Natural killer cell (primary cell): Measurements from ENCODE around the gene CHRNA1. TPM values are rescaled to one million over a fixed set of nuclear protein-coding genes. Genes with fewer than 3 reads are reported as not detected.

ENCODE experiments used
- ATAC-seq, 3 donors: fragments of 150-1000 bp in 2 of 3; fragments of 200-7000 bp in 1 of 3; cut with Tn5 transposase; 1 replicate in 1 of 3; 2 replicates in 2 of 3; pipeline ENCODE4 v1.10.0; 2021; ENCODE audit warnings: mild to moderate bottlenecking in 2 of 3, moderate library complexity in 2 of 3
- DNase-seq, 2 donors: peaks; one replicate each; pipeline versions ENCODE4 v3.0.0 to v3.0.0-alpha.2; 2013 to 2021; ENCODE audit warnings: mixed read lengths in 1 of 2
- H3K27ac ChIP-seq: one replicate; pipeline ENCODE4 v1.5.1; 2013; ENCODE audit warnings: mild to moderate bottlenecking, low read length
- H3K27me3 ChIP-seq: one replicate; pipeline ENCODE4 v1.6.1; 2013; ENCODE audit warnings: low read length; ENCODE audit not compliant: control insufficient read depth, insufficient read depth
- H3K36me3 ChIP-seq: one replicate; pipeline ENCODE4 v1.6.1; 2013; ENCODE audit warnings: low read length; ENCODE audit not compliant: control insufficient read depth, insufficient read depth
- H3K4me1 ChIP-seq: one replicate; pipeline ENCODE4 v1.6.1; 2013; ENCODE audit warnings: low read length; ENCODE audit not compliant: control insufficient read depth, insufficient read depth
- H3K4me3 ChIP-seq: one replicate; pipeline ENCODE4 v1.5.1; 2013; ENCODE audit warnings: low read length
- H3K9me3 ChIP-seq: one replicate; pipeline ENCODE4 v1.6.1; 2013; ENCODE audit warnings: low read length; ENCODE audit not compliant: control insufficient read depth, insufficient read depth
- H3K27ac Mint-ChIP-seq, 2 donors: one replicate each; pipeline ENCODE4 v1.8.0; 2022; ENCODE audit warnings: mild to moderate bottlenecking in 2 of 2, mixed read lengths in 2 of 2, moderate library complexity in 1 of 2
- H3K27me3 Mint-ChIP-seq, 2 donors: one replicate each; pipeline ENCODE4 v1.8.0; 2022; ENCODE audit warnings: low read depth in 2 of 2, mixed read lengths in 2 of 2
- H3K36me3 Mint-ChIP-seq: one replicate; pipeline ENCODE4 v1.8.0; 2022; ENCODE audit warnings: mixed read lengths
- H3K4me1 Mint-ChIP-seq, 2 donors: one replicate each; pipeline ENCODE4 v1.8.0; 2022; ENCODE audit warnings: mixed read lengths in 2 of 2
- H3K4me3 Mint-ChIP-seq: one replicate; pipeline ENCODE4 v1.8.0; 2022; ENCODE audit warnings: mild to moderate bottlenecking, moderate library complexity, mixed read lengths
- H3K9me3 Mint-ChIP-seq, 2 donors: one replicate each; pipeline ENCODE4 v1.8.0; 2022; ENCODE audit warnings: mixed read lengths in 2 of 2
- WGBS: methylation state at CpG from one replicate; pipeline ENCODE4 v1.1.7; 2013; ENCODE audit warnings: missing lambda C conversion rate; ENCODE audit not compliant: insufficient coverage; 5-methylcytosine and 5-hydroxymethylcytosine counted together
- intact Hi-C: fragments of 100-400 bp; cut with micrococcal nuclease; formaldehyde crosslinking; loops from one replicate; pipeline ENCODE4 v1.14.2; 2022
- total RNA-seq, 4 donors: library from RNA; stranded (reverse); fragments of 120-200 nt in 1 of 4; gene quantifications; one replicate each; pipeline versions ENCODE4 v1.2.3 to v1.2.4, GENCODE V29; 2013 to 2022
- TF ChIP-seq, protein P1 (sequence below): fragments of 200-600 bp; IDR thresholded peaks from one replicate; pipeline ENCODE4 v1.8.0; 2022; ENCODE audit warnings: antibody characterized with exemption

The CHRNA1 gene
- total RNA-seq, 3 donors from 2014 or later (not counting 1 experiment from before 2014, with no cell fraction given): 0.23 TPM; not detected in 2

GRCh38 chr2:174781996-174782395 is 17.7 kb upstream of the CHRNA1 start:
- Mint-ChIP-seq H3K36me3 (no peaks in the 10 kb centered on the region), H3K4me1 (peaks cover 13 to 22% of the 10 kb centered on the region in 2 donors), H3K9me3 (no peaks in the 10 kb centered on the region), H3K27me3 (no peaks in the 10 kb centered on the region), H3K27ac (no peak overlapping the region), H3K4me3 (no peak overlapping the region)
- 94% methylated on average over 2 of the region's 11 CpGs for WGBS
- DNase-seq (no peak), ATAC-seq (no peak)
- Histone ChIP-seq H3K27ac (no peak overlapping the region), H3K4me1 (peaks cover 26% of the 10 kb centered on the region), H3K27me3 (no peaks in the 10 kb centered on the region), H3K36me3 (no peaks in the 10 kb centered on the region), H3K4me3 (no peak overlapping the region), H3K9me3 (no peaks in the 10 kb centered on the region)
- intact Hi-C loops: no loop called here
- TF ChIP-seq, protein P1, sequence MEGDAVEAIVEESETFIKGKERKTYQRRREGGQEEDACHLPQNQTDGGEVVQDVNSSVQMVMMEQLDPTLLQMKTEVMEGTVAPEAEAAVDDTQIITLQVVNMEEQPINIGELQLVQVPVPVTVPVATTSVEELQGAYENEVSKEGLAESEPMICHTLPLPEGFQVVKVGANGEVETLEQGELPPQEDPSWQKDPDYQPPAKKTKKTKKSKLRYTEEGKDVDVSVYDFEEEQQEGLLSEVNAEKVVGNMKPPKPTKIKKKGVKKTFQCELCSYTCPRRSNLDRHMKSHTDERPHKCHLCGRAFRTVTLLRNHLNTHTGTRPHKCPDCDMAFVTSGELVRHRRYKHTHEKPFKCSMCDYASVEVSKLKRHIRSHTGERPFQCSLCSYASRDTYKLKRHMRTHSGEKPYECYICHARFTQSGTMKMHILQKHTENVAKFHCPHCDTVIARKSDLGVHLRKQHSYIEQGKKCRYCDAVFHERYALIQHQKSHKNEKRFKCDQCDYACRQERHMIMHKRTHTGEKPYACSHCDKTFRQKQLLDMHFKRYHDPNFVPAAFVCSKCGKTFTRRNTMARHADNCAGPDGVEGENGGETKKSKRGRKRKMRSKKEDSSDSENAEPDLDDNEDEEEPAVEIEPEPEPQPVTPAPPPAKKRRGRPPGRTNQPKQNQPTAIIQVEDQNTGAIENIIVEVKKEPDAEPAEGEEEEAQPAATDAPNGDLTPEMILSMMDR: no peak

DNA sequence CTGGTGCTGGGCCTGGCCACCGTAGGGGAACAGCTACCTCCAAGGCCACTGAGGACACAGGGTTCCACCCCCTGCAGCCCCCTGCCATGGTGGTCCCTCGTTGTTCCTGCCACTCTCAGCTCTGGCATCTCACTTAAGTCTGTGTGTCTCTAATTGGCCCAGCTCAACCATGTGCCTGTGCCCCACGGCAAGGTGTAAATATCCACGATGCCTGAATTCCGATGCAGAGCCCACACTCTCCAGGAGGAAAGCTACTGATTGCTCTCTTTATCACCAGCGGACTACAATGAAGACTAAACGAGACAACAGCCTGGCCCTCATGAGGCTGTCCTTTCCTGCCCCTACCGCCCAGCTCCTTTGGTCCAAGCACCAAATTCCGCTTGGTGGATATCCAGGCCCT is 17.0 kb upstream of the CHRNA1 start:
- Mint-ChIP-seq H3K27ac (no peak overlapping the region), H3K4me1 (peaks cover 13 to 22% of the 10 kb centered on the region in 2 donors), H3K9me3 (no peaks in the 10 kb centered on the region), H3K27me3 (no peaks in the 10 kb centered on the region), H3K4me3 (no peak overlapping the region), H3K36me3 (no peaks in the 10 kb centered on the region)
- no peaks in the 10 kb centered on the region for H3K36me3 ChIP-seq
- peaks cover 26% of the 10 kb centered on the region for H3K4me1 ChIP-seq
- 93% methylated on average over 9 of the region's 9 CpGs for WGBS
- H3K27me3 ChIP-seq: no peaks in the 10 kb centered on the region
- DNase-seq (no peak), ATAC-seq (no peak)
- TF ChIP-seq, protein P1: no peak
- H3K4me3 ChIP-seq: no peak overlapping the region
- H3K27ac ChIP-seq: no peak overlapping the region
- intact Hi-C loops: no loop called here
- H3K9me3 ChIP-seq: no peaks in the 10 kb centered on the region

DNA sequence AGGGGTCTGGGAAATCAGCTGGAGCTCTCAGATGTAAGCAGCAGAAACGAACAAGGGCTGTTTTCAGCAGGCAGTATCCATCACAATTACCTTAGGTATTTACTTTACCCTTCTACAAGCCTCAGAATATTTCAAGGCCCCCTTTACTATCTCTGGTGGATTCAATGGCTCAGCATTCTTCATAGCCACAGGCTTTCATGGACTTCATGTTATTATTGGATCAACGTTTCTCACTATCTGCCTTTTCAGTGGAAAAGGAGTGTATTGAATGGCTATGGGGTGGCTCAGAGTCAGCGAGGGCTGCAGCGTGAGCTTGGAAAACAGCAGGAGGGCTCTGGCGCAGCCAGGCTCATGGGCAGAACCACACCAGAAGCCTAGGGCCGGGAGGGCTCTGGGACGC is 16.6 kb upstream of the CHRNA1 start:
- no peaks in the 10 kb centered on the region for H3K27me3 ChIP-seq
- intact Hi-C loops: no loop called here
- peak overlapping the region in 1 of 2 donors; percentile 9 for H3K27ac Mint-ChIP-seq
- DNase-seq (no peak), ATAC-seq (no peak)
- no peak overlapping the region for H3K4me3 ChIP-seq
- H3K9me3 Mint-ChIP-seq: no peaks in the 10 kb centered on the region
- H3K36me3 Mint-ChIP-seq: no peaks in the 10 kb centered on the region
- no peak overlapping the region for H3K27ac ChIP-seq
- H3K27me3 Mint-ChIP-seq: no peaks in the 10 kb centered on the region
- peaks cover 13 to 22% of the 10 kb centered on the region in 2 donors for H3K4me1 Mint-ChIP-seq
- TF ChIP-seq, protein P1: no peak
- 92% methylated on average over 7 of the region's 7 CpGs for WGBS
- H3K4me3 Mint-ChIP-seq: no peak overlapping the region
- no peaks in the 10 kb centered on the region for H3K9me3 ChIP-seq
- H3K4me1 ChIP-seq: peaks cover 27% of the 10 kb centered on the region
- H3K36me3 ChIP-seq: no peaks in the 10 kb centered on the region

GRCh38 chr2:174780191-174780840 is 16.0 kb upstream of the CHRNA1 start:
- peak in 1 of 2 donors; percentile 52 for DNase-seq
- Mint-ChIP-seq H3K9me3 (no peaks in the 10 kb centered on the region), H3K27ac (peak overlapping the region in 1 of 2 donors; percentile 9), H3K4me3 (no peak overlapping the region), H3K27me3 (no peaks in the 10 kb centered on the region), H3K36me3 (no peaks in the 10 kb centered on the region), H3K4me1 (peaks cover 13 to 22% of the 10 kb centered on the region in 2 donors)
- intact Hi-C loops: no loop called here
- ATAC-seq: no peak
- no peak overlapping the region for H3K4me3 ChIP-seq
- WGBS: 74% methylated on average over 5 of the region's 5 CpGs
- H3K4me1 ChIP-seq: peaks cover 31% of the 10 kb centered on the region
- no peak overlapping the region for H3K27ac ChIP-seq
- no peaks in the 10 kb centered on the region for H3K9me3 ChIP-seq
- no peaks in the 10 kb centered on the region for H3K27me3 ChIP-seq
- H3K36me3 ChIP-seq: no peaks in the 10 kb centered on the region
- TF ChIP-seq, protein P1: no peak
